K562 (cell line): Measurements from ENCODE around the gene STK11. TPM values are rescaled to one million over a fixed set of nuclear protein-coding genes. Genes with fewer than 3 reads are reported as not detected.

ENCODE experiments used
- ADNP ChIP-seq: fragments of 200-800 bp; sonication (Bioruptor generic); IDR thresholded peaks from 2 replicates; pipeline ENCODE4 v1.6.1; 2016; ENCODE audit warnings: missing genetic modification characterization, missing compliant biosample characterization
- ARID1B ChIP-seq: fragments of 450-650 bp; IDR thresholded peaks from 2 replicates; pipeline ENCODE4 v1.6.1; 2016; ENCODE audit warnings: antibody characterized with exemption, mild to moderate bottlenecking, inconsistent platforms
- ATF1 ChIP-seq, 2 experiments: fragments of 450-650 bp in 1 of 2; IDR thresholded peaks; 2 replicates each; pipeline ENCODE4 v1.6.1; 2016; ENCODE audit warnings: missing compliant biosample characterization in 1 of 2, missing genetic modification characterization in 1 of 2
- ELK1 ChIP-seq: sonication (generic); formaldehyde crosslinking; IDR thresholded peaks from 2 replicates; pipeline ENCODE4 v1.8.1; 2022; ENCODE audit warnings: missing genetic modification reagents
- FOXO4 ChIP-seq: fragments of 450-650 bp; formaldehyde crosslinking; IDR thresholded peaks from 2 replicates; pipeline ENCODE4 v1.4.0; 2020; ENCODE audit warnings: mild to moderate bottlenecking, moderate library complexity
- KDM2B ChIP-seq: fragments of 250-450 bp; sonication (Bioruptor Pico); IDR thresholded peaks from 2 replicates; pipeline ENCODE4 v1.8.0; 2021; ENCODE audit warnings: mild to moderate bottlenecking, moderate library complexity
- MLX ChIP-seq, 2 experiments: fragments of 450-650 bp in 1 of 2; sonication (generic) in 1 of 2; formaldehyde crosslinking; conservative IDR thresholded peaks; 2 replicates each; pipeline versions ENCODE4 v1.4.0 to v1.8.1; 2020 to 2022; ENCODE audit warnings: mild to moderate bottlenecking in 1 of 2, missing genetic modification reagents in 1 of 2
- NCOR1 ChIP-seq: fragments of 450-650 bp; IDR thresholded peaks from 2 replicates; pipeline ENCODE4 v1.6.1; 2016; ENCODE audit warnings: mild to moderate bottlenecking, moderate library complexity
- NEUROD1 ChIP-seq: fragments of 150-350 bp; IDR thresholded peaks from 2 replicates; pipeline ENCODE4 v1.6.1; 2014; ENCODE audit warnings: borderline replicate concordance, low read length, low read depth; ENCODE audit not compliant: partially characterized antibody
- NONO ChIP-seq, 2 experiments: fragments of 200-400 bp in 1 of 2; fragments of 450-650 bp in 1 of 2; formaldehyde crosslinking in 1 of 2; IDR thresholded peaks; 2 replicates each; pipeline ENCODE4 v1.6.1; 2017; ENCODE audit warnings: low read depth in 2 of 2, mild to moderate bottlenecking in 2 of 2, moderate library complexity in 2 of 2, low read length in 1 of 2
- PTBP1 ChIP-seq: fragments of 200-400 bp; formaldehyde crosslinking; IDR thresholded peaks from 2 replicates; pipeline ENCODE4 v1.6.1; 2017; ENCODE audit warnings: low read depth, low read length
- XRCC4 ChIP-seq: IDR thresholded peaks from one replicate; pipeline ENCODE4 v1.6.1; 2011; ENCODE audit not compliant: insufficient read depth, insufficient read length; ENCODE audit errors: extremely low read depth
- ZNF121 ChIP-seq: sonication (generic); formaldehyde crosslinking; conservative IDR thresholded peaks from 2 replicates; pipeline ENCODE4 v1.8.0; 2022; ENCODE audit warnings: missing genetic modification reagents
- ZNF589 ChIP-seq: fragments of 200-800 bp; sonication (Bioruptor generic); IDR thresholded peaks from 2 replicates; pipeline ENCODE4 v1.6.1; 2016; ENCODE audit warnings: low read depth, missing genetic modification characterization, missing compliant biosample characterization
- polyA plus RNA-seq, 8 experiments: library from polyadenylated mRNA; depleted of rRNA in 4 of 8; stranded (reverse) in 5 of 8; unstranded in 3 of 8; fragments of >200 nt; fragmentation: Nextera tagmentation in 2 of 8; fragmentation: Illumina TruSeq in 1 of 8; extraction: Ambion mirVana in 2 of 8; extraction: Trizol in 1 of 8; gene quantifications; 2 replicates each; pipeline versions ENCODE4 v1.2.1 to v1.2.3, GENCODE V29; 2011 to 2014; ENCODE audit warnings: inconsistent platforms in 1 of 8, missing spikeins in 1 of 8
- total RNA-seq, 7 experiments: library from RNA; depleted of rRNA in 6 of 7; stranded (reverse); fragments of >200 nt in 6 of 7; fragmentation: Illumina TruSeq in 2 of 7; extraction: Trizol in 2 of 7; gene quantifications; 2 replicates each; pipeline versions ENCODE4 v1.2.1 to v1.2.3, GENCODE V29; 2011 to 2021; ENCODE audit warnings: low replicate concordance in 1 of 7
- TF ChIP-seq, protein P1 (sequence below): sonication (generic); formaldehyde crosslinking; IDR thresholded peaks from 2 replicates; pipeline ENCODE4 v1.8.0; 2022; ENCODE audit warnings: missing genetic modification reagents, mild to moderate bottlenecking, borderline replicate concordance
- TF ChIP-seq, protein P2 (sequence below), 3 experiments: IDR thresholded peaks in 2 of 3; conservative IDR thresholded peaks in 1 of 3; 2 replicates each; pipeline ENCODE4 v1.5.1; 2011 to 2012; ENCODE audit warnings: low read length in 3 of 3, mild to moderate bottlenecking in 3 of 3, control low read depth in 2 of 3, improper control_type of control experiment in 1 of 3, inconsistent platforms in 1 of 3, low read depth in 1 of 3, mixed read lengths in 1 of 3, moderate library complexity in 1 of 3; ENCODE audit not compliant: insufficient read depth in 2 of 3
- TF ChIP-seq, protein P3 (sequence below): IDR thresholded peaks from 3 replicates; pipeline ENCODE4 v1.6.1; 2011; ENCODE audit warnings: borderline replicate concordance, mild to moderate bottlenecking; ENCODE audit not compliant: insufficient read length, insufficient read depth

Gene STK11
- total and polyA plus RNA-seq, 9 of the 15 experiments (the other 6 are each of a cell fraction or from before 2014, with no cell fraction given) = 0.15 to 96.5 (median 31.7) TPM

DNA sequence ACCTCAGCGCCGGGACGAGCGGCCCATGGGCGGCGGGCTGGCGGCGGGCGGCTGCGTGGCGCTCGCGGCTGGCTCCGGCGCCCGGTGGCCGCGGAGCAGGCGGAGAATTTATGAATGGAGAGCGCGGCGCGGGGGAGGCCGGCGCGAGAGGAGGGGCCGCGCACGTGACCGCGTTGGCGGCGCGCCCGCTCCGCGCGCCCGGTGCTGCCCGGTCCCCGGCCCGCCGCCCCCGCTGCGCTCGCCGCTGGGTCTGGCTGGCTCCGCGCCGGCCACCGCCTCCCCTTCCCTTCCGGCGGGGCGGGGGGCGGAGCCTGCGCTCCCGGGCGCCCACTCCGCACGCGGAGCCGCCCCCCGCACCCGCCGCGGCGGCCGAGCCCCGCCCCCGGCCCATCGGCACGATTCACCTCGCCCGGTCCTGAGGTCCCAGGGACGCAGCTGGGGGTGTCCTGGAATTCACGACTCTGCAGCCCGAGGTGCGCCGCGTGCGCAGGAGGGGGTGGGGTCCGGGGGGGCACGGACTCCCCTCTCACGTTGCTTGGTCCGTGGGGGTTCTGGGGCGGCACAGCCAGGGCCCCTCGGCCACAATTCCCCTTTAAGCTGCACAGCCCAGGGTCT lies 32.3 kb downstream of the STK11 start, which contains the start of gene CBARP (continued):
- TF ChIP-seq, protein P1, sequence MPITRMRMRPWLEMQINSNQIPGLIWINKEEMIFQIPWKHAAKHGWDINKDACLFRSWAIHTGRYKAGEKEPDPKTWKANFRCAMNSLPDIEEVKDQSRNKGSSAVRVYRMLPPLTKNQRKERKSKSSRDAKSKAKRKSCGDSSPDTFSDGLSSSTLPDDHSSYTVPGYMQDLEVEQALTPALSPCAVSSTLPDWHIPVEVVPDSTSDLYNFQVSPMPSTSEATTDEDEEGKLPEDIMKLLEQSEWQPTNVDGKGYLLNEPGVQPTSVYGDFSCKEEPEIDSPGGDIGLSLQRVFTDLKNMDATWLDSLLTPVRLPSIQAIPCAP (CRISPR knock-in tag) = no peak
- TF ChIP-seq, protein P2, sequence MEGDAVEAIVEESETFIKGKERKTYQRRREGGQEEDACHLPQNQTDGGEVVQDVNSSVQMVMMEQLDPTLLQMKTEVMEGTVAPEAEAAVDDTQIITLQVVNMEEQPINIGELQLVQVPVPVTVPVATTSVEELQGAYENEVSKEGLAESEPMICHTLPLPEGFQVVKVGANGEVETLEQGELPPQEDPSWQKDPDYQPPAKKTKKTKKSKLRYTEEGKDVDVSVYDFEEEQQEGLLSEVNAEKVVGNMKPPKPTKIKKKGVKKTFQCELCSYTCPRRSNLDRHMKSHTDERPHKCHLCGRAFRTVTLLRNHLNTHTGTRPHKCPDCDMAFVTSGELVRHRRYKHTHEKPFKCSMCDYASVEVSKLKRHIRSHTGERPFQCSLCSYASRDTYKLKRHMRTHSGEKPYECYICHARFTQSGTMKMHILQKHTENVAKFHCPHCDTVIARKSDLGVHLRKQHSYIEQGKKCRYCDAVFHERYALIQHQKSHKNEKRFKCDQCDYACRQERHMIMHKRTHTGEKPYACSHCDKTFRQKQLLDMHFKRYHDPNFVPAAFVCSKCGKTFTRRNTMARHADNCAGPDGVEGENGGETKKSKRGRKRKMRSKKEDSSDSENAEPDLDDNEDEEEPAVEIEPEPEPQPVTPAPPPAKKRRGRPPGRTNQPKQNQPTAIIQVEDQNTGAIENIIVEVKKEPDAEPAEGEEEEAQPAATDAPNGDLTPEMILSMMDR (IDR thresholded peaks at IDR 0.05 in 2 of 3, conservative IDR thresholded peaks at IDR 0.05 in 1 of 3; ENCODE audit: insufficient read depth in 2 of 3, low read depth in 1 of 3, low read length in 3 of 3) = no peak
- TF ChIP-seq MLX (CRISPR knock-in tag; conservative IDR thresholded peaks at IDR 0.05) = no peak
- no peak for TF ChIP-seq PTBP1
- no peak for TF ChIP-seq NCOR1
- no peak for TF ChIP-seq NEUROD1
- no peak for TF ChIP-seq XRCC4
- TF ChIP-seq ATF1 (CRISPR knock-in tag; IDR thresholded peaks at IDR 0.05) = no peak
- no peak for TF ChIP-seq ATF1 (tag; IDR thresholded peaks at IDR 0.05)
- peak in 1 of 2 experiments; percentile 84; a peak in 2 of 4 replicates for TF ChIP-seq NONO (IDR thresholded peaks at IDR 0.05; ENCODE audit: low read depth in 2 of 2, low read length in 1 of 2)
- no peak for TF ChIP-seq KDM2B (CRISPR knock-in tag)
- no peak for TF ChIP-seq ADNP (tag)
- TF ChIP-seq ZNF589 (CRISPR knock-in tag) = no peak
- TF ChIP-seq ELK1 (CRISPR knock-in tag) = no peak
- no peak for TF ChIP-seq ZNF121
- TF ChIP-seq ARID1B = no peak
- TF ChIP-seq, protein P3, sequence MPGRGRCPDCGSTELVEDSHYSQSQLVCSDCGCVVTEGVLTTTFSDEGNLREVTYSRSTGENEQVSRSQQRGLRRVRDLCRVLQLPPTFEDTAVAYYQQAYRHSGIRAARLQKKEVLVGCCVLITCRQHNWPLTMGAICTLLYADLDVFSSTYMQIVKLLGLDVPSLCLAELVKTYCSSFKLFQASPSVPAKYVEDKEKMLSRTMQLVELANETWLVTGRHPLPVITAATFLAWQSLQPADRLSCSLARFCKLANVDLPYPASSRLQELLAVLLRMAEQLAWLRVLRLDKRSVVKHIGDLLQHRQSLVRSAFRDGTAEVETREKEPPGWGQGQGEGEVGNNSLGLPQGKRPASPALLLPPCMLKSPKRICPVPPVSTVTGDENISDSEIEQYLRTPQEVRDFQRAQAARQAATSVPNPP = no peak
- no peak for TF ChIP-seq FOXO4 (CRISPR knock-in tag)
